NCI-H1048 (cell line): ENCODE data around the gene RAB31.
"Not testable (repeated sequence)": the region's sequence is repeated elsewhere in the genome, so short reads cannot be mapped to it uniquely, and the experiment has no call there.

Experiments used
- DNase-seq: peaks from one replicate; lab custom pipeline; 2025; lab: John Stamatoyannopoulos, UW

Gene RAB31

DNA sequence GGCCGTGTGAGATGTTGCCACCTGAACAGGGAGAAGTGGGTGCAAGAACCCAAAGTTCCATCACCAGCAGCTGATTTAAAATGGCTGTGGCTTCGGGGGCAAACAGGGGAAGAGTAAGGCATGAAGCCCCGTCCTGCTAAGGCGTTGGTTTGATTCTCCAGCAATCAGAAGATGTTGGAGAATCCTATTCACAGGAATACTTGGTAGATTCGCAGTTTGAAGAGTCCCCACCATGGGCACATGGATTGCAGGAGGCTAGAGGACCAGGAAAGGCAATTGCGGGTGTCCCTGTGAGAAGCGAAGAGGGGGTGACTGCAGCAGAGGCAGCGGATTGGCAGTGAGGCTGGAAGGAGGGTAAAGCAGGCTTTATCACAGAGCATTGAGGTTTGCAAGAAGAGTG is 131.1 kb downstream of the RAB31 start:
- DNase-seq: no peak

DNA sequence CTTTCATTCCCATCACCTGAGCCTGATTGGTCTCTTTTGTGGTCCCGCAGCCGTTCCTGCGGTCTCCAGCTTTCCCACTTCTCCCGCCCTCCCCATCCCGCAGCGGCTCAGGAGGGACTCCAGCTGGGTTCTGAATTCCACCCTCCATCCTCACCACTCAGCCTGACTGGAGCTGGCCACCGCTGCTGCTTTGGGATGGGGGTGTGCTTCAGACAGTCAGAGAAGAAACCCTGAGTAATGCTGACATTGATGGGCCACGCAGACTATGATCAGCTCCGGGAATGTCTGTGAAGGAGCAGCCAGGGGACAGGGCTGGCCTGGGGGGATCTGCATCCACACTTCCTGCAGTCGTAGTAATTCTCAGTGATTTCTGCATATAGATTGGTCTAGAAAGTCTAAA is 131.8 kb downstream of the RAB31 start:
- no peak for DNase-seq

DNA sequence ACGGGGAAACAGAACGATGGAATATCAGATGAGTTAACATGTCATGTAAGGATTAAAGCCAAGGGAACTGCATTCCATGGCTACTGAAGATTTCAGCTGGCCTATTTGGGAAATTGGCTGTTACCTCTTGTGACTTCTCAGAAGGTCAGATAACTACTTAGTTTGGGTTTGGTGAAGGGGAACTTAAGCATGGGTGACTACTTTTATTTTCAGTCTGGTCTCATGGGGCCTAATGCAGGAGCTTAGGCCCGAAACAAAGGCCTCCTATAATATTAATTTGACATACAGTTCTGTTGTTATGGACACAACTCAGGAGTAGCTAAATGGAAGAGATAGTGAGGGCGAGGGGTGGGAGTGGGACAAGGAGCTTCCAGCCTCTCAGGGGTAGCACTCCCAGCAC is 133.7 kb downstream of the RAB31 start:
- DNase-seq: no peak

DNA sequence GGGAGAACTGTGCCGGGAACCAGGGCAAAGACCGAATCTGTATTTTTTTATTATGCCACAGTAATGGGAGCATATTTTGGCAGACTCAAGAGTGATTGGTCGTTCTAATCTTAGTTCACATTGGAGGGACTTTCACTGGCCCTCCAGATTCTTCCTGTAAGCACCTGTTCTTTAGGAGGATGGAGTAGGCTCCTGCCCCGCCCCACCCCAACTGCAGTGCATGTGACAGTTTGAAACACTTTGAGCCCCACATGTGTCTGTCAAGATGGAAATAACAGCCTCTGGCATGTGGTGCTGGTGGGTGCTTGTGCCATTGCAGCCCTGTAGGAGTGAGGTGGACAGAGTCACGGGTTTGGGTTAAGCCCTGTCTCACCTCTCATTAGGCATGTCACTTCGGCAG is 134.3 kb downstream of the RAB31 start:
- DNase-seq: no peak

DNA sequence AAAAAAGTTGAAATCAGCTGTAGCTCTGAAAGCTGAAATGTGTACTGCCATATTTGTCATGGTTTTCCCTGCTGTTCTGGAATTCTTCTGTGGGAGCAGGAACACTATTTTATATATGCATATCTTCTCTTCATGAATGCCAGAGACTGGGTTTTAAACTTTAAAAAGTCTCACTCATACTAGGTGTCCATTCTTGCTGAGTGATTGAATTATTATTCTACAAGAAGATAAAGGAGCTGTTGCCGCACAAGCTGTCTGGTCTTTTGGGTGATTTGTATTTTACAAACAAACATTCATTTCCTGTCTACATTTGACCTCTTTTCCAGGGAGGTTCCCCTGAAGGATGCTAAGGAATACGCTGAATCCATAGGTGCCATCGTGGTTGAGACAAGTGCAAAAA is 137.2 kb downstream of the RAB31 start:
- DNase-seq: no peak

DNA sequence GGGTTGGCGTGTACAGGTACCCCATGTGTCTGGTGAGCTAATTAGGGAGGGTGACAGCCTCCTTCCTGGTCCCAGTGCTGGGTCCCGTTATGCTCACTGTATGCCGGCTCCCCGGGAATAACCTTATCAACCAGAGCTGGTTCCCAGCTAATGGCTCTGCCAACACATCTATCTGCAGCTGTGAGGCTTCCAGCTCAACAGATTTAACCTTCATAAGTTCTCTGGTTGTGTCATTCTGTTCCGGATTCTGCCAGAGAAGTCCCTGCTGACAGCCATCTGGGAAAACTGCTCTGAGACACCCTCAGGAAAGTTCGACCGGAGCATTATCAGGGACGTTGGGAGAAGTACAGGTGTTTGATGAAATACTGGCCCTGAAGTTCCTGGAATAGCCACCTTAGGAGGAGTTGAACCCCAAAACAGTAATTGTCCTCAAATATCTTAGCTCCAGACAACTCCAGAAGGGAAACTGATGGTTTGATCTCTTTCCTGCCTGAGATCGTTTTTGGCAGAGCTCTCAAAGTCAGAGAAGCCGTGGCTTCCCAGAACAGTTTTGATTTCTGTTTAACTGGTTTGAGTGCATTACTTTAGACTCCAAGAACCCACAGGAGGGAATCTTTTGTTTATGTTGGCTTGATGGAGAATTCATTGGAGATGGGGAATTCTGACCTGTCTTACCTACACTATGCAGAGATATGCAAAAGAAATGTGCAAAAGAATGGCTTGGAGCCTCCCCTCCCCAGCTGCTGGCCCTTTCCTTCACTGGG is 138.2 kb downstream of the RAB31 start:
- DNase-seq: no peak

DNA sequence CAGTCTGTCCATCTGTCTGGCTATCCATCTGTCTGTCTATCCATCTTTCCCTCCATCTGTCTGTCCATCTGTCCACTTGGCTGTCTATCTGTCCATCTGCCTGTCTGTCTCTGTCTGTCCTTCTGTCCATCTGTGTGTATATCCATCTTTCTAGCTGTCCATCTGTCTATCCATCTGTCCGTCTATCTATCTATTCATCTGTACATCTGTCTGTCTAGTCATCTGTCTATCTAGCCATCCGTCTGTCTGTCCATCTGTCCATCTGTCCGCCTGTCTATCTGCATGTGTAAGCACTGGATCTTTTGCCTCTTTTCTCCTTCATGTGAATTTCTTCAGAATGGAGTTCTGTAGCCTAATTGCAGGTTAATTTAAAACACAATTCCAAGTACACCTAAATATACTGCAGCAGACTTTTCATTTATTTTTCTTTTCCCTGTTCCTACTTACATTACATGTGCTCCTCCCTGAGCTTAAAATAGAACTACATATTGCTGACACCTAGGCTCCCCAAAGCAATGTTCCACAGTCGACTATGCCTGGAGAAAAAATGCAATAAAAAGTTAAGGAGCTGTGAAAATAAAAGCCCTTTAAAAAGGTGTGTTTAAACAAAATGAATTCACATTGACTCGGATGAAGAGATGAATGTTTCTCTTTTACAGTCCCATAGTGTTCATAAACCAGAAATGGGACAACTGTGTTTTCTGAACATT is 140.2 kb downstream of the RAB31 start:
- no peak for DNase-seq

DNA sequence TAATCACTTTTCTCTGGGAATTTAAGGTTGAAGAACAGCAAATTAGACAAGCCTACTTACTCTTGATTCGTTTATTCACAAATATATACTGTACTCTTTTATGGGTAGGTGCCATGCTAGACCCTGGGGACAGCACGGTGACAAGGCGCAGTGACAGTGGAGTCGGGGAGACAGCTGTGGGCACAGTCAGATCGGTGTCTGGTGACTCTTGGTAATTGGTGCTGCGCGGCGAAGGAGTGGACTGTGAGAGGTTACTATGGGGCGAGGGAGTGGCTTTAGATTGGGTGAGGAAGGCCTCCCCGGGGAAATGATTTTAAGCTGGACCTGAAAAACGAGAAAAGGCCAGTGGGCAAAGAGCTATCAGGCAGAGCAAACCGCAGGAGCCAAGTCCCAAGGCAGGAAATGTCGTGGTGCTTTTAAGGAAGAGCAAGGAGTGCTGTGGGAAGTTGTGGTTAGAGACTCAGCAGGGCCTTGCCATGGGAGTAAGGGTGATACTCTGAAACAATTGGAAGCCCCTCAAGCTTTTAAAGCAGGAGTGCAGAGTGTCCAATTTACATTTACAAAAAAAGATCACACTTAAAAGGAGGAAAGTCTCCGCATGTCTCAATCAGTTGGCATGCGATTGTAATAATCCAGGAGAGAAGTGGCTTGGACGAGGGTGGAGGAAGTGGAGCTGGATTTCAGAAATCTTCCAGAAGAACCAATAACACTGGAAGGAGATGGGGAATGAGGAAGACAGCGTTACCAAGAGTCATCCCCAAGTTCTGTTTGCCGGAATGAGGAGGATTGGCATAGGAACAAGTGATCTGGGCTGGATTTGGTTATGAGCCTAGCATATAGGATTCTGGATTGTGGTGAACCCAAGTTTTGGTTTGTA is 141.5 kb downstream of the RAB31 start:
- no peak for DNase-seq

DNA sequence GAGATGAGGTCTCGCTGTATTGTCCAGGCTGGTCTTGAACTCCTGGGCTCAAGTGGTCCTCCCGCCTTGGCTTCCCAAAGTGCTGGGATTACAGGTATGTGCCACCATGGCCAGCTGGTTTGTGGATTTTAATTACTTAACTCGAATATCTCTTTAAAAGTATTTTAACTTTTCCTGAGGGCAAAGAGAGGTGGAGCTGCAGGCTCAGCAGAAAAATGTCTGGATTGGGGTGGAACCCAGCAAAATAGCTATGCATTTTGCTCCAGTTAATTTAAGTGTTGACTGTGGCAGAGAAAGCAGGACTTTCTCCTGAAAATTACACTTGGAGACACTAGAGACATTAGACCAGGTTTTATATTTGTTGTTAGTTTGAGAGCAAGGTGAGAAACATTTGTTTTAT is 142.2 kb downstream of the RAB31 start:
- DNase-seq: no peak

DNA sequence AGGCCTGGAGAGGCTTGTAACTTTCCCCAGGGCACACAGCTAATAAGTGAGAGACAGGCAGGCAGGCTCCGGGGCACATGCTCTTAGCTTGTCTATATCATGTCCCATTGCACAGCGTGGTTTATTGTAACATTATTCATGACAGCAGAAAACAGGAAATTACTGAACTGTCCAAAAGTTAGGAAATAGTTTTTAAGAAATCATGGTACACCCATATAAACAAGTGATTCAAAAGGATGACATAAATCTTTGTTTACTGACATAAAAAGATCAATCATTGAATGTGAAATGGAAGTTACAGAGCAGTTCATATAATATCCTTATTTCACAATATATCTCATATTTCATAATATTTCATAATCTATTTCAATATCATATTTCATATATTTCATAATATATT is 143.4 kb downstream of the RAB31 start:
- no peak for DNase-seq

DNA sequence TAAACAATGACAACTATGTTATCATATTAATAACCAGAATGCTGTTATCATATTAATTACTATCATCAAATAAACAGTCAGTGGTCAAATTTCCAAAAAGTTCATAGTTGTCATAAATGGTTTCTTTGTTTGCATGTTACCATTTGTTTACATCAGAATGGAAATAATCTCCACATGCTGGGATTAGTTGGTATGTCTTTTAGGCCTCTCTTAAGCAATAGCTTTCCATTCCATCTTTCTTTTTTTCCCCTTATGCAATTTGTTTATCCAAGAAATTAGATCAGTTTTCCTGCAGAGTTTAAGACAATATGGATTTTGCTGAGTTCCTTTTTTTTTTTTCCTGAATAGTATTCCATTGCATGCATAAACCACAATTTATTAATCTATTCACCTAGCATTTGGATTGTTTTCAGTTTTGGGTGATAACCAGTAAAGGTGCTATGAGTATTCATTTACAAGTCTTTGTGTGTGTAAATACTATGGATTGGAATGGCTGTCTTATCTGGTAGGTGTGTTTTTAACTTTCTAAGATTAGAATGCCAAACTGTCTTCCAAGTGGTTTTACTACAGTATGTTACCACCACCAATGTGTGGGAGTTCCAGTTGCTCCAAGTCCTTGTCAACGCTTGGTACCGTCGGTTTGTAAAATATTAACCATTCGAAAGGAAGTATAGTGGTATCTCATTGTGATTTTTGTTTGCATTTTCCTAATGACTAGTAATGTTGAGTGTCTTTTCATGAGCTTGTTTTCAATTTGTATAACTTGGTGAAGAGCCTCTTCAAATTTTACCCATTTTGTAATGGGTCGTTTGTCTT is 144.4 kb downstream of the RAB31 start:
- DNase-seq: no peak

DNA sequence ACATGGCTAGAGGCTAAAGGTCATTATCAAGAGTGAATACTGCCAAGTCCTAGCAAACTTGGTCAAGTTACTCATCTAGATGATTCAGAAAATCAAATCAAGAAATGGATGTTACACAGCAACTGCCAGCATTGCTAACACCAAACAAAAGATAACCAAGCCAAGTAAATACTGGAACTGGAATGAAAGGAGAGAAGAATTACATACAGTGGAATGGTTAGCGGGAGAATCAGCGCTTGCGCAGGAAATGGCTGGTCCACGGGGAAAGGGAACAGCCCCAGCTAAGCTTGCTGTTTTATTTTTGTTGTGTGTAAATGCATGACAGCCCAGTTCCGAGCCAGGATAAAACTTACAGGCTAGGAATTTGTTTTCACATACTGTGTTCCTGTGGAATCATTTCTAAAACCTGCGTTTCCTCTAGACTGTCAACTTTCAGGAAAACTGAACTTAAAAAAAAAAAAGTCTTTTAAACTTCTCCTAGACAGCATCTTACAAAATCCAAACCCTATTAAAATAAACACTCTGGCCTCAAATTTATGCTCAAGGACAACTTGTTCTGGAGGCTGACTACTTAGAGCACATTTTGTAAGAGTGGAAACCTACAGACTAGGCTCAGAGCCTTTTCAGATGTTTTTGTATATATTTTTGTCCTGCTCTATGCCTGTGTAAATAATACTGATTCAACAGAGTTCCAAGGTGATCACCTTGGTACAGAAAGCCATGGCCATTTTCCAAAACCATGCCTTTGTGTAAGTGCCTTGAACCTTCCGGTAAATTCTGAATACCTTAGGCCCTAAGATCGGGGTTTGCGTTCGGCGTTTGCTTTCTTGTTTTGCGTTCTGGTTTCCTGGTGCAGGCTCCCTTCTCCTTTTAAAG is 146.9 kb downstream of the RAB31 start:
- DNase-seq: no peak

DNA sequence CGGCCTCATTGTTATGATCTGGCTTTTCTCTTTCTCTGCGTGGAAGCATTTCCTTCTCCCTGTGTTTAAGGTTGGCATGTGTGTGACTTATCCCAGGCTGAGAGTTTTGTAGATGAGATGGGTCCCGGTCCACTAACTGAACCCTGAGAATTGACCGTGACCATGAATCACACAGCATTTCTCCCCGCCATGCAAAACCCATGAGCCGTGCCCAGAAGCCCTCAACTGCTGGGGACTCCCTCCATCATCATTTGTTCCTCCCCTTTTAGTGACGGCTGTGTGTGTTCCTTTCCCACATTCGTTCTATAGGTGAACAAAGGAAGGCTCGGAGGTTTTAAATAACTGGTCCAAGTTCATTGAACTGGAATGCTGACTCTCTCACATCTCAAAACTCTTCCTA is 147.6 kb downstream of the RAB31 start:
- no peak for DNase-seq

DNA sequence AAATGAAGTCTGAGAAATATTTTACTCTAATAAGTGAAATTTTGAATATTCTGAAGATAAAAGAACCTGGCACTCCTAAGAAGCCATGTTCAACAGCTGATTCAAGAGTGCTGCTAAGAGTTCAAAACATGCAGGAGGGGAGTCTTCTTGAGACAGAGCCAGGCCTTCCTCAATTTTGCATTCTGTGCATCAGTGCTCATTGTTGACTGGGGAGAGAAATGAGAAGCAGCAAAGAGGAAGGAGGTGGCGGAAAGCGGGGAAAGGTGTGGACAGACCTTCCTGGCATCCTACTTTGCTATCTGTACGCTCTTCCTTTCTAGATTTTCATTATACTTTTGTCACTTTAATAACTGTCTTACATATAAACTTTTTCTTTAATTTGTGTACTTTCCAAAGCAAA is 148.0 kb downstream of the RAB31 start:
- DNase-seq: no peak

DNA sequence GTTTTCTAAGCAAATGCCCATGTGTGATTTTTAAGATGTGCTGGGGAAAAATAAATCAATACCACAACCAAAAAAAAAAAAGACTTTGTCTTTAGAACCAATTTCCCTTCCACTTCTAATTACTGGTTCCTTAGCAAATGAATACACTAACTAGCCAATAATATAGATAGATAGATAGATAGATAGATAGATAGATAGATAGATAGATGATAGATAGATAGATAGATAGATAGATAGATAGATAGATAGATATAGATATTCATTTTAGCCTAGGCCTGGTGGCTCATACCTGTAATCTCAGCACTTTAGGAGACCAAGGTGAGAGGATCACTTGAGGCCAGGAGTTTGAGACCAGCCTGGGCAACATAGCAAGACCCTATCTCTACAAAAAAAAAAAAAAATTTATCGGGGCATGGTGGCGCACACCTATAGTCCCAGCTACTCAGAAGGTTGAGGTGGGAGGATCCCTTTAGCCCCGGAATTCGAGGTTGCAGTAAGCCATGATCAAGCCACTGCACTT is 149.4 kb downstream of the RAB31 start:
- DNase-seq: not testable (repeated sequence)

DNA sequence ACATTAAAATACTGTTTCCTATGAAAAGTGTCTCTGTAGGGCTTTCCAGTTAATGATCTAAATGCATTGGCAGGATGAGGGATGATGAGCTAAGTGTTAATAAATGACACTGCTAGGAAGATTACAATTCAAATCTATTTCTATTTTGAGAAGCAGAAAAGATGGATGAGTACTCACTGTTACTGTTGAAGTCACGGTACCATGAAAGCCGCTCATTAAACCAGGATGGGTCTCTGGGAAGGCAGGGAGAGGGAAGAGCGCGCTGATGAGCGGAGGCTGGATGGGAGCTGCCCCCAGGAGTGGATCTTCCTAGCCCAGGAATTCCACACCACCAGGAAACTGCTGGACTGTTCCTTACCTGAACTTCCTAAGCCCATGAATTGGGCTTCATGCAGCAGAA is 150.5 kb downstream of the RAB31 start:
- no peak for DNase-seq

DNA sequence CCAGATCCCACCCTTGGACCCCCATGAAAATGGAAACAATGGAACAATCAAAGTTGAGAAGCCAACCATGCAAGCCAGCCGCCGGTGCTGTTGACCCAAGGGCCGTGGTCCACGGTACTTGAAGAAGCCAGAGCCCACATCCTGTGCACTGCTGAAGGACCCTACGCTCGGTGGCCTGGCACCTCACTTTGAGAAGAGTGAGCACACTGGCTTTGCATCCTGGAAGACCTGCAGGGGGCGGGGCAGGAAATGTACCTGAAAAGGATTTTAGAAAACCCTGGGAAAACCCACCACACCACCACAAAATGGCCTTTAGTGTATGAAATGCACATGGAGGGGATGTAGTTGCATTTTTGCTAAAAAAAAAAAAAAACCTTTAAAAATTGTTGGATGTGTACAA is 151.1 kb downstream of the RAB31 start:
- DNase-seq: no peak

DNA sequence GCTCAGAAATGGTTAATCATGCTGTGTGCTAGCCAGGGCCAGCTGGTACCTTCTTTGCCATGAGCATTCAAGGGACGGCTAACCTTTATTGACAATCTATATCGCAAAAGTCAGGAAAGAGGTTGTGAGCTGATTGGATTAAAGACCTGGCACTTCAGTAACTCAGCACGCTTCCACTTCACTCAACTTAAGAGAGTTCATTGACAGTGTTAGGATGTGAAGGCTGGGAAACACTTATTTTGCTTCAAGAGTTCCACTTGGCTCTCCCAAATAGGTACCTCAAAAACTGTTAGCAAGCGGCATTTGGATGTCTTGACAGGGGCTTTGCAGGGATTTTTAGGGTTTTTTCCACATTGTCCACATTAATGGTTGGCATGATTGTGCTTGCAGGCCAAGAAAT is 152.6 kb downstream of the RAB31 start:
- no peak for DNase-seq

DNA sequence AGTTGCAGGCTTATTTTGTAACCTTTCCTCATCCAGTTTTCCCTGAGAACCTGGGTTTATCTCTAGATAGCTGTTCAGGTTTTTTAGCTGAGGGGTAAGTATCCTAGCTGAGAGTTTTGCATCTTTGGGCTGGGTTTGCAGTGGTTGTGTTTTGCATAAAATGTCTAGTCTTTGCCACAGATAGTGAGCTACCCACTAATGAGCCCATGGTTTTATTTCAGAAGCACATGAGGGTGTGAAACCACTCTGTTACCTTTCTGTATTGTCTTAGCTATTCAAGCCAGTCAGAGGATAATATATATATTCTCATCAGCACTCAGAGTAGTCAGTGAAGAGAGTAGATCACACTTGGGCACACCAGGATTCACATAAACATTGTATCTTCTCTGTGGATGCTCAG is 153.1 kb downstream of the RAB31 start:
- DNase-seq: no peak

DNA sequence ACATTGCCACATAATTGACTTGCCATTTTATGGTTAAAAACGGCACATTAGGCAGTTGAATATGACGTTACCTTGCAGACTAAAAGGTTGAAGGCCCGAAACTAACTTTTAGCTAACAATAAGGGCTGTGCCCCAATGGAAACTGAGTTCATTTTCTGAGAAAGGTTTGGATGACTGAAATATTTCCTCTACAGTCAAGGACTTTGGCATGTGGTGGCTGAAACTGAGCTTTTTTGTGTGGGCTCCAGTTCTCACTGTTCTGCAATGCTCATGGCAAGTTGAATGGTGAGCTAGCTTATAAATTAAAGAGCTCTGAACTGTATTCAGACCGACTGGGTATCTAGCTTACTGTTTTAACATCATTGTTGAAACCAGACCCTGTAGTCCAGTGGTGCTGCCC is 153.8 kb downstream of the RAB31 start:
- no peak for DNase-seq

DNA sequence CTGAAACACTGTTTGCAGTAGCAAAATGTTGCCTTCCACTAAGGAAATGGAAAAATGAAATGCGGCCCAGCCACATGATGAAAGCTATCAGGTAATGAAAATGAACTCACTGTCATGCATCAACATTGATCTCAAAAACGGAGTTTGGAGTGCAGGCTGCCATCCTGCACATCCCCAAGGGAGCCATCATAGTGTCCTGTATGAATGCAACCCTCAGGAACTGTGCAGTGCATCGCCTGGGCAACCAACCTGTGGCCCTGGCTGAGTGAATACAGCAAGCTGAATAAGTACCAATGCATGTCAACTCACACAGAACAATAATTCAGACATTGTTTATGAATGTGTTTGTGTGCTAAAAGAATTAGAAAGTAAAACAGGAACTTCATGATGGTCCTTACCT is 154.6 kb downstream of the RAB31 start:
- no peak for DNase-seq
